Keratinocyte (primary cell): ENCODE results near the gene SLC2A4RG.

Source experiments
- CTCF ChIP-seq, 3 experiments: IDR thresholded peaks in 1 of 3; conservative IDR thresholded peaks in 1 of 3; optimal IDR thresholded peaks in 1 of 3; 2 replicates in 2 of 3; 3 replicates in 1 of 3; pipeline versions ENCODE3 to v1.5.1; 2011; ENCODE audit warnings: low read length in 3 of 3, mild to moderate bottlenecking in 3 of 3, moderate library complexity in 2 of 3, control low read depth in 1 of 3, inconsistent platforms in 1 of 3; ENCODE audit not compliant: insufficient read depth in 2 of 3; ENCODE audit errors: extremely low read depth in 1 of 3
- EZH2 ChIP-seq: IDR thresholded peaks from one replicate; pipeline ENCODE4 v1.6.1; 2012; ENCODE audit warnings: inconsistent platforms, mild to moderate bottlenecking, low read length, moderate library complexity

- no peak for TF ChIP-seq CTCF (optimal IDR thresholded peaks at IDR 0.05 in 1 of 3, IDR thresholded peaks at IDR 0.05 in 1 of 3, conservative IDR thresholded peaks at IDR 0.05 in 1 of 3; ENCODE audit: extremely low read depth in 1 of 3, insufficient read depth in 2 of 3, low read length in 3 of 3)
- no peak for TF ChIP-seq EZH2
Observed at GRCh38 chr20:63714858-63715257, 24.7 kb upstream of the SLC2A4RG start.
